Measurements from ENCODE around the gene DCP1B. TPM values are rescaled to one million over a fixed set of nuclear protein-coding genes. Genes with fewer than 3 reads are reported as not detected.

DCP1B gene
- total and polyA plus RNA-seq, 2 donors (not counting 1 experiment from before 2014, with no cell fraction given) = 12.3 to 18.0 TPM

DNA sequence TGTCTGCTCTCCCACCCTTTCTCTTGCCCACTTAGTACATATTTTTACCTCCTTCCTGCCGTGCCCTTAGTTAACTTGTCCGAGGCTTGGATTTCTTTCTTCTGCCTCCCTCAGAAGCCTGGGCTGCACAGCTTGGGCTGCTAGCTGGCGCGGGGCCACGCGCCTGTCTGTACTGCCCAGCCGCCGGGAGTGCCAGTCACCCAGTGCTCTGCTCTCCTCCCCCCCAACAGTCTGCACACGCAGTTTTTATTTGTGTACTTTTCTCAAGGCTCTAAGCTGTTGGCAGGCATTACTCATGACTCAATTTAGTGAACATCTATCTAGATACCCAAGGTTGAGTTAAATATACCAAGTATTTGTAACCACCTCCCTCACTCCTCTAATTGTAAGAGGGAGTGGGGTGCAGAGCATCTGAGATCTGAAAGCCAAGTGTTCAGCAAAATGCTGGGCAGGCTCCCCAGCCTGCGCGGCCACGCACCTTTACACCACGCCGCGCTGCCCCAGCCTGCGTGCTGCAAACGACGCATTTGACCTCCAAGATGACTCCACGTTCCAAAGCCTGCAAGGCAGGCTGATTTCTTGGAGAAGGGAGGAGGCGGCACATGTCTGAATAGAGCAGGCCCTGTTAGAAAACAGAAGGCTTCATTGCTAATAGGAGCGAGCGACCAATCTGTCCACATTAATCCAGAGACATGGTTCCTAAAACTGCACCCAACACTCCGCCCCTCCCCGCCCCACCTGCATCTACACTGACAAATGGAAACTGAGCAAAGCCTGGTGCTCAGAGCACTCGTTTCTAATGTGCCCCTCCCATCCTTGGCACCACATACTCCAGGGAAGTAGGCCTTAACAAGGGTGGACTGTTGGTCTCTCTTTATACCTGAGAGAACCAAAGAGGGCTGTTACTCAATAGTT is 67.6 kb downstream of the DCP1B start:
- no peaks in the 10 kb centered on the region for H3K27me3 Mint-ChIP-seq
- no peak overlapping the region for H3K9ac ChIP-seq (ENCODE audit: low read length)
- CTCF ChIA-PET = interaction anchor here (0.9 to 3.3 kb wide), 3 partner anchors 135 to 283 kb away, joined by 3 to 11 read pairs (median 3); no protein-coding TSS in a partner anchor

More for the DNA sequence above, 67.6 kb downstream of the DCP1B start:
- POLR2A ChIA-PET = no interaction called here
- Mint-ChIP-seq H3K9me3 (ENCODE audit: insufficient read depth) (no peaks in the 10 kb centered on the region), H3K4me3 (no peak overlapping the region), H3K27ac (no peak overlapping the region), H3K4me1 (peaks cover 31% of the 10 kb centered on the region)
- Histone ChIP-seq H2AFZ (ENCODE audit: insufficient read depth, low read depth, low read length, poor library complexity, severe bottlenecking) (no peak overlapping the region), H3K4me3 (ENCODE audit: control extremely low read depth in 1 of 5, extremely low read depth in 1 of 5, insufficient read depth in 1 of 5, low read depth in 2 of 5, low read length in 4 of 5) (no peak overlapping the region), H3K4me2 (replicated peaks; ENCODE audit: low read depth, low read length, poor library complexity, severe bottlenecking) (no peak overlapping the region), H3K79me2 (ENCODE audit: control insufficient read depth, insufficient read depth, low read length) (no peaks in the 10 kb centered on the region), H3K27ac (ENCODE audit: low read length in 2 of 2) (no peak overlapping the region), H3K36me3 (replicated peaks in 1 of 2; ENCODE audit: control extremely low read depth in 1 of 2, control insufficient read depth in 1 of 2, extremely low read depth in 1 of 2, insufficient read depth in 2 of 2, low read length in 1 of 2) (peaks cover 0 to 11% of the 10 kb centered on the region in 2 experiments), H3K9me3 (ENCODE audit: control extremely low read depth in 1 of 3, control insufficient read depth in 2 of 3, insufficient read depth in 1 of 3, low read length in 2 of 3) (no peaks in the 10 kb centered on the region), H3K27me3 (replicated peaks in 1 of 4; ENCODE audit: control extremely low read depth in 1 of 4, control insufficient read depth in 3 of 4, insufficient read depth in 4 of 4, low read length in 3 of 4) (no peaks in the 10 kb centered on the region), H3K4me1 (ENCODE audit: control insufficient read depth in 2 of 2, insufficient read depth in 2 of 2, low read length in 2 of 2) (peaks cover 30 to 31% of the 10 kb centered on the region in 2 donors), H4K20me1 (ENCODE audit: control insufficient read depth, insufficient read depth, low read length, poor library complexity, severe bottlenecking) (no peaks in the 10 kb centered on the region)
- intact Hi-C loops (cut with micrococcal nuclease) = no loop called here
- no peak for ATAC-seq (ENCODE audit: low read depth)
- WGBS (ENCODE audit: insufficient coverage) = 99% methylated on average over 19 of the region's 25 CpGs
- TF ChIP-seq, protein P1, sequence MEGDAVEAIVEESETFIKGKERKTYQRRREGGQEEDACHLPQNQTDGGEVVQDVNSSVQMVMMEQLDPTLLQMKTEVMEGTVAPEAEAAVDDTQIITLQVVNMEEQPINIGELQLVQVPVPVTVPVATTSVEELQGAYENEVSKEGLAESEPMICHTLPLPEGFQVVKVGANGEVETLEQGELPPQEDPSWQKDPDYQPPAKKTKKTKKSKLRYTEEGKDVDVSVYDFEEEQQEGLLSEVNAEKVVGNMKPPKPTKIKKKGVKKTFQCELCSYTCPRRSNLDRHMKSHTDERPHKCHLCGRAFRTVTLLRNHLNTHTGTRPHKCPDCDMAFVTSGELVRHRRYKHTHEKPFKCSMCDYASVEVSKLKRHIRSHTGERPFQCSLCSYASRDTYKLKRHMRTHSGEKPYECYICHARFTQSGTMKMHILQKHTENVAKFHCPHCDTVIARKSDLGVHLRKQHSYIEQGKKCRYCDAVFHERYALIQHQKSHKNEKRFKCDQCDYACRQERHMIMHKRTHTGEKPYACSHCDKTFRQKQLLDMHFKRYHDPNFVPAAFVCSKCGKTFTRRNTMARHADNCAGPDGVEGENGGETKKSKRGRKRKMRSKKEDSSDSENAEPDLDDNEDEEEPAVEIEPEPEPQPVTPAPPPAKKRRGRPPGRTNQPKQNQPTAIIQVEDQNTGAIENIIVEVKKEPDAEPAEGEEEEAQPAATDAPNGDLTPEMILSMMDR (IDR thresholded peaks at IDR 0.05) = no peak
- TF ChIP-seq EZH2 (IDR thresholded peaks at IDR 0.05; ENCODE audit: borderline replicate concordance, insufficient read depth, low read depth, low read length, poor library complexity, severe bottlenecking) = no peak
- no peak for DNase-seq
